MM.1S (cell line): ENCODE measurements around the gene TRIM72.

Source experiments
- DNase-seq: peaks from one replicate; pipeline ENCODE4 v3.0.0-alpha.2; 2015
- H2AFZ ChIP-seq: fragments of 300-600 bp; sonication (generic); 2 replicates; pipeline ENCODE4 v1.6.0; 2016; ENCODE audit warnings: antibody characterized with exemption, low read length
- H3F3A ChIP-seq: fragments of 300-600 bp; sonication (generic); 2 replicates; pipeline ENCODE4 v1.6.1; 2016; ENCODE audit warnings: mild to moderate bottlenecking, antibody characterized with exemption, low read length, moderate library complexity, mixed read lengths; ENCODE audit not compliant: insufficient read depth
- H3K27ac ChIP-seq: fragments of 300-600 bp; sonication (generic); 2 replicates; pipeline ENCODE4 v1.5.1; 2016; ENCODE audit warnings: mild to moderate bottlenecking, low read length
- H3K27me3 ChIP-seq: fragments of 300-600 bp; sonication (generic); replicated peaks from 2 replicates; pipeline ENCODE4 v1.6.0; 2016; ENCODE audit warnings: low read length; ENCODE audit not compliant: insufficient read depth
- H3K36me3 ChIP-seq: fragments of 300-600 bp; sonication (generic); replicated peaks from 2 replicates; pipeline ENCODE4 v1.6.1; 2016; ENCODE audit warnings: mild to moderate bottlenecking, low read length, mixed read lengths; ENCODE audit not compliant: insufficient read depth
- H3K4me1 ChIP-seq: fragments of 300-600 bp; sonication (generic); 2 replicates; pipeline ENCODE4 v1.6.1; 2016; ENCODE audit warnings: low read length, mixed read lengths
- H3K4me2 ChIP-seq: fragments of 300-600 bp; sonication (generic); 2 replicates; pipeline ENCODE4 v1.6.0; 2016; ENCODE audit warnings: low read depth, low read length
- H3K4me3 ChIP-seq: fragments of 300-600 bp; sonication (generic); 2 replicates; pipeline ENCODE4 v1.5.1; 2016; ENCODE audit warnings: low read length, mixed read lengths
- H3K79me2 ChIP-seq: fragments of 300-600 bp; sonication (generic); 2 replicates; pipeline ENCODE4 v1.6.1; 2016; ENCODE audit warnings: mixed run types, low read length, mixed read lengths
- H3K9ac ChIP-seq: fragments of 300-600 bp; sonication (generic); 2 replicates; pipeline ENCODE4 v1.6.1; 2016; ENCODE audit warnings: low read length, mixed read lengths
- H3K9me2 ChIP-seq: fragments of 300-600 bp; sonication (generic); replicated peaks from 2 replicates; pipeline ENCODE4 v1.6.1; 2016; ENCODE audit warnings: mild to moderate bottlenecking, low read length, mixed read lengths; ENCODE audit not compliant: insufficient read depth
- H3K9me3 ChIP-seq: fragments of 300-600 bp; sonication (generic); replicated peaks from 2 replicates; pipeline ENCODE4 v1.6.1; 2016; ENCODE audit warnings: mild to moderate bottlenecking, low read length, mixed read lengths; ENCODE audit not compliant: insufficient read depth
- H4K20me1 ChIP-seq: fragments of 300-600 bp; sonication (generic); 2 replicates; pipeline ENCODE4 v1.6.1; 2016; ENCODE audit warnings: mild to moderate bottlenecking, low read length, moderate library complexity, mixed read lengths; ENCODE audit not compliant: insufficient read depth
- EZH2 ChIP-seq: fragments of 300-600 bp; sonication (generic); optimal IDR thresholded peaks from 2 replicates; pipeline ENCODE3; 2017; ENCODE audit warnings: low read depth, mild to moderate bottlenecking, antibody characterized with exemption, low read length, mixed read lengths
- EZH2phosphoT487 ChIP-seq: fragments of 300-600 bp; sonication (generic); IDR thresholded peaks from 2 replicates; pipeline ENCODE4 v1.6.1; 2018; ENCODE audit warnings: antibody characterized with exemption, low read length
- TF ChIP-seq, protein P1 (sequence below): fragments of 300-600 bp; sonication (generic); IDR thresholded peaks from 2 replicates; pipeline ENCODE4 v1.5.1; 2016; ENCODE audit warnings: antibody characterized with exemption, low read length, mixed read lengths

TRIM72 gene

DNA sequence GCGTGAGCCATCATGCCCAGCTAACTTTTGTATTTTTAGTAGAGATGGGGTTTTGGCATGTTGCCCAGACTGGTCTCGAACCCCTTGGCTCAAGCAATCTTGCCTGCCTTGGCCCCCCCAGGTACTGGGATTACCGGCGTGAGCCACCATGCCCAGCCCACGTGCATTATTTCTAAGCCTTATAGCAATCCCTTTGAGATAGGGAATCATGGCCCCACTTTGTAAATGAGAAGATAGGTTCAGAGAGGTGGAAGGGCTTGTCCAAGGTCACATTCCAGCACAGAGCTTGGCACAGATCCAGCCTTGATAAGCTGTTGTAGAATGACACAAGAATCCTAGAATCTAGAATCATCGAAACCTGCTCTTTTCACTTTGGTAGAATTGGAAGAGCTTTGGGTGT, 7.1 kb upstream of the TRIM72 start:
- Histone ChIP-seq H2AFZ (no peak overlapping the region), H3K4me1 (0 out of 2 replicates have a peak, but pooled peaks cover 2% of the 10 kb centered on the region), H3K9me2 (no peaks in the 10 kb centered on the region), H3K79me2 (no peaks in the 10 kb centered on the region), H3K36me3 (no peaks in the 10 kb centered on the region), H3K9me3 (no peaks in the 10 kb centered on the region), H3K4me2 (no peak overlapping the region), H3K27me3 (no peaks in the 10 kb centered on the region; the same call in 1 of the 2 replicates), H4K20me1 (no peaks in the 10 kb centered on the region), H3F3A (0 out of 2 replicates have a peak, but pooled peaks cover 7% of the 10 kb centered on the region), H3K27ac (no peak overlapping the region), H3K9ac (no peak overlapping the region), H3K4me3 (no peak overlapping the region)
- TF ChIP-seq, protein P1, sequence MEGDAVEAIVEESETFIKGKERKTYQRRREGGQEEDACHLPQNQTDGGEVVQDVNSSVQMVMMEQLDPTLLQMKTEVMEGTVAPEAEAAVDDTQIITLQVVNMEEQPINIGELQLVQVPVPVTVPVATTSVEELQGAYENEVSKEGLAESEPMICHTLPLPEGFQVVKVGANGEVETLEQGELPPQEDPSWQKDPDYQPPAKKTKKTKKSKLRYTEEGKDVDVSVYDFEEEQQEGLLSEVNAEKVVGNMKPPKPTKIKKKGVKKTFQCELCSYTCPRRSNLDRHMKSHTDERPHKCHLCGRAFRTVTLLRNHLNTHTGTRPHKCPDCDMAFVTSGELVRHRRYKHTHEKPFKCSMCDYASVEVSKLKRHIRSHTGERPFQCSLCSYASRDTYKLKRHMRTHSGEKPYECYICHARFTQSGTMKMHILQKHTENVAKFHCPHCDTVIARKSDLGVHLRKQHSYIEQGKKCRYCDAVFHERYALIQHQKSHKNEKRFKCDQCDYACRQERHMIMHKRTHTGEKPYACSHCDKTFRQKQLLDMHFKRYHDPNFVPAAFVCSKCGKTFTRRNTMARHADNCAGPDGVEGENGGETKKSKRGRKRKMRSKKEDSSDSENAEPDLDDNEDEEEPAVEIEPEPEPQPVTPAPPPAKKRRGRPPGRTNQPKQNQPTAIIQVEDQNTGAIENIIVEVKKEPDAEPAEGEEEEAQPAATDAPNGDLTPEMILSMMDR: no peak
- no peak for TF ChIP-seq EZH2
- TF ChIP-seq EZH2phosphoT487: no peak
- DNase-seq: no peak

DNA sequence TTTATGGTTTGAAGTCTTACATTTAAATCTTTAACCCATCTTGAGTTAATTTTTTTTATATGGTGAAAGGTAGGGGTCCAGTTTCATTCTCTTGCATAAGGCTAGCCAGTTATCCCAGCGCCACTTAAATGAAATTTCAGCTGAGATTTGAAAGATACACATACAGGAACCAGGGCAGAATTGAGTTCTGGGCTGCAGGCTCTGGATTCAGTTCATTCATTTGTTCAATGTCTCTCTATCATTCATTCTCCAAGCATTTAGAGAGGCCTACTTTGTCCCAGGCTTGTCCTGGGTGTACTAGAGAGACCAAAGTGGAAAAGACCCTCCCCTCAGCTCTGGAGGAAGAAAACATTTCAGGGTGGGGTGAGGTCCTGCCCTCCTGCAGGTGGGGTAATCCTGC, 577 bp upstream of the TRIM72 start:
- peak overlapping the region; percentile 38; the same call in 1 of the 2 replicates for H3K4me2 ChIP-seq
- no peaks in the 10 kb centered on the region for H3K79me2 ChIP-seq
- TF ChIP-seq EZH2phosphoT487 (no peak), EZH2 (no peak)
- TF ChIP-seq, protein P1: no peak
- H4K20me1 ChIP-seq: no peaks in the 10 kb centered on the region
- H3K36me3 ChIP-seq: no peaks in the 10 kb centered on the region
- H3K4me1 ChIP-seq: peaks cover 15% of the 10 kb centered on the region
- H3K9ac ChIP-seq: no peak overlapping the region
- no peaks in the 10 kb centered on the region for H3K9me3 ChIP-seq
- H3K4me3 ChIP-seq: no peak overlapping the region
- no peaks in the 10 kb centered on the region for H3K9me2 ChIP-seq
- H2AFZ ChIP-seq: no peak overlapping the region
- H3K27ac ChIP-seq: no peak overlapping the region
- no peak for DNase-seq
- H3F3A ChIP-seq: no peaks in the 10 kb centered on the region
- H3K27me3 ChIP-seq: peaks cover 22% of the 10 kb centered on the region

DNA sequence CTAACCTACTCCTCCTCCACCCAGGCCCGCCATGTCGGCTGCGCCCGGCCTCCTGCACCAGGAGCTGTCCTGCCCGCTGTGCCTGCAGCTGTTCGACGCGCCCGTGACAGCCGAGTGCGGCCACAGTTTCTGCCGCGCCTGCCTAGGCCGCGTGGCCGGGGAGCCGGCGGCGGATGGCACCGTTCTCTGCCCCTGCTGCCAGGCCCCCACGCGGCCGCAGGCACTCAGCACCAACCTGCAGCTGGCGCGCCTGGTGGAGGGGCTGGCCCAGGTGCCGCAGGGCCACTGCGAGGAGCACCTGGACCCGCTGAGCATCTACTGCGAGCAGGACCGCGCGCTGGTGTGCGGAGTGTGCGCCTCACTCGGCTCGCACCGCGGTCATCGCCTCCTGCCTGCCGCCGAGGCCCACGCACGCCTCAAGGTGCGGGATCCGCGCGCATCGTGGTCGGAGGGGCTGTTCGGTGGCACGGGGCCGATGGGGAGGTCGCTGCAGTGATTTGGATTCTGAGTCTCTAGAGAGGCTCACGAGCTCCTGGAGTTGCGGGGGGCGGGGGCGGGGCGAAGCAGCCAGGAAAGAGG, 878 bp downstream of the TRIM72 start:
- Histone ChIP-seq H3K27me3 (peaks cover 22% of the 10 kb centered on the region), H3K9me2 (no peaks in the 10 kb centered on the region), H3K4me3 (no peak overlapping the region), H4K20me1 (no peaks in the 10 kb centered on the region), H3K4me1 (peaks cover 15% of the 10 kb centered on the region), H3K27ac (no peak overlapping the region), H3K36me3 (no peaks in the 10 kb centered on the region), H3K9ac (no peak overlapping the region), H3F3A (no peaks in the 10 kb centered on the region), H3K9me3 (no peaks in the 10 kb centered on the region), H3K79me2 (no peaks in the 10 kb centered on the region), H2AFZ (no peak overlapping the region), H3K4me2 (no peak overlapping the region)
- no peak for DNase-seq
- TF ChIP-seq EZH2phosphoT487 (no peak), EZH2 (no peak)
- TF ChIP-seq, protein P1: no peak
